ENCODE measurements around the gene BFSP2.

The BFSP2 gene

DNA sequence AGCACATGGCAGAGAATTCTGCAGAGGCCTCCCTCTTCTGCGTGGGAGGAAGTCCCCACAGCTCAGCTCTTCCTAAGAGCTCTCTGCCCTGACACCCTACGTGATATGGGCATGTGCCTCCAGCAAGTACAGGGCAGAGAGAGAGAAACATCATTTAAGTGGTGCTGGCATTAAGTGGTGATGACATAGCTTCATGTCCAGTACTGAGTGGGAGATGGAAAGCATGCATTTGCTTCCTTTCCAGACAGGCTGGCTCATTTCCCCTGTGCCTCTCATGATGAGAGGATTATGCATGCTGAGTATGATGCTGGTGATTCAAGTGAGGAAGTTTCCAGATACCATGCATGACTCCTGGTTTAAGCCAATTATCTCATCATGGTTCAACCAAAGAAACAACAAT, 26.9 kb downstream of the BFSP2 start:
- H3F3A ChIP-seq (ENCODE audit: control insufficient read depth, insufficient read depth): 0 out of 2 replicates have a peak, but pooled peaks cover 6% of the 10 kb centered on the region
- no peak overlapping the region for H3K4me2 ChIP-seq (ENCODE audit: low read length)
- H3K27ac ChIP-seq (ENCODE audit: low read depth, low read length): no peak overlapping the region
- no peaks in the 10 kb centered on the region for H3K9me2 ChIP-seq (replicated peaks; ENCODE audit: control insufficient read depth, low read length)
- H3K9me3 ChIP-seq (ENCODE audit: control insufficient read depth, insufficient read depth, low read length): no peaks in the 10 kb centered on the region
- no peak overlapping the region for H3K4me3 ChIP-seq (ENCODE audit: low read length)
- H3K36me3 ChIP-seq (ENCODE audit: control insufficient read depth, low read length): no peaks in the 10 kb centered on the region
- TF ChIP-seq EZH2phosphoT487 (IDR thresholded peaks at IDR 0.05; ENCODE audit: borderline replicate concordance, low read length): no peak
- TF ChIP-seq, protein P1, sequence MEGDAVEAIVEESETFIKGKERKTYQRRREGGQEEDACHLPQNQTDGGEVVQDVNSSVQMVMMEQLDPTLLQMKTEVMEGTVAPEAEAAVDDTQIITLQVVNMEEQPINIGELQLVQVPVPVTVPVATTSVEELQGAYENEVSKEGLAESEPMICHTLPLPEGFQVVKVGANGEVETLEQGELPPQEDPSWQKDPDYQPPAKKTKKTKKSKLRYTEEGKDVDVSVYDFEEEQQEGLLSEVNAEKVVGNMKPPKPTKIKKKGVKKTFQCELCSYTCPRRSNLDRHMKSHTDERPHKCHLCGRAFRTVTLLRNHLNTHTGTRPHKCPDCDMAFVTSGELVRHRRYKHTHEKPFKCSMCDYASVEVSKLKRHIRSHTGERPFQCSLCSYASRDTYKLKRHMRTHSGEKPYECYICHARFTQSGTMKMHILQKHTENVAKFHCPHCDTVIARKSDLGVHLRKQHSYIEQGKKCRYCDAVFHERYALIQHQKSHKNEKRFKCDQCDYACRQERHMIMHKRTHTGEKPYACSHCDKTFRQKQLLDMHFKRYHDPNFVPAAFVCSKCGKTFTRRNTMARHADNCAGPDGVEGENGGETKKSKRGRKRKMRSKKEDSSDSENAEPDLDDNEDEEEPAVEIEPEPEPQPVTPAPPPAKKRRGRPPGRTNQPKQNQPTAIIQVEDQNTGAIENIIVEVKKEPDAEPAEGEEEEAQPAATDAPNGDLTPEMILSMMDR (IDR thresholded peaks at IDR 0.05; ENCODE audit: low read depth, low read length, poor library complexity, severe bottlenecking): no peak
- no peaks in the 10 kb centered on the region for H3K79me2 ChIP-seq (ENCODE audit: control insufficient read depth, low read length)
- peaks cover 20% of the 10 kb centered on the region for H3K4me1 ChIP-seq (ENCODE audit: control insufficient read depth, low read length)
- H3K27me3 ChIP-seq (ENCODE audit: control insufficient read depth, low read length): no peaks in the 10 kb centered on the region
- no peaks in the 10 kb centered on the region for H4K20me1 ChIP-seq (ENCODE audit: control insufficient read depth, insufficient read depth, low read depth, low read length)

DNA sequence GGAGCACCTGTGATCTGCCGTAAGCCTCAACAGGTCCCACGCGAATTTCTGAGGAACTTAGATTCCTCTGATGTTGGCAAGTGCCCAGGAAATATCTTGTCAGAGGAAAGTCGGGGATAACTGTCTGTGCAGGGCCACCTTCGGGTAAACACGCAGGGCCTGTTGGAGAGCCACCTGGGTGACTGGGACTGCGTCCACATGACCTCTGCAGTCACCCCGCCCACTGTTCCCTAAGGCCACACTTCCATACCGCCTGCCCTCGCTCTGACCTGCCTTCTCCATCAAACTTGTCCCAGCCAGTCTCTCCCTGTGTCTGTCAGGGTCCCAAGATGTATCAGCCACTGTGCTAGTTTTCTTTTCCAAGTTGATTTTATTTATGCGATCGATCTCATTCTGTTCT, 28.7 kb downstream of the BFSP2 start:
- no peak overlapping the region for H3K27ac ChIP-seq (ENCODE audit: low read depth, low read length)
- no peaks in the 10 kb centered on the region for H3K9me2 ChIP-seq (replicated peaks; ENCODE audit: control insufficient read depth, low read length)
- H3K4me2 ChIP-seq (ENCODE audit: low read length): no peak overlapping the region
- no peaks in the 10 kb centered on the region for H3K36me3 ChIP-seq (ENCODE audit: control insufficient read depth, low read length)
- H3K79me2 ChIP-seq (ENCODE audit: control insufficient read depth, low read length): no peaks in the 10 kb centered on the region
- no peaks in the 10 kb centered on the region for H3K27me3 ChIP-seq (ENCODE audit: control insufficient read depth, low read length)
- 0 out of 2 replicates have a peak, but pooled peaks cover 6% of the 10 kb centered on the region for H3F3A ChIP-seq (ENCODE audit: control insufficient read depth, insufficient read depth)
- H3K9me3 ChIP-seq (ENCODE audit: control insufficient read depth, insufficient read depth, low read length): no peaks in the 10 kb centered on the region
- peaks cover 20% of the 10 kb centered on the region for H3K4me1 ChIP-seq (ENCODE audit: control insufficient read depth, low read length)
- H4K20me1 ChIP-seq (ENCODE audit: control insufficient read depth, insufficient read depth, low read depth, low read length): no peaks in the 10 kb centered on the region
- no peak for TF ChIP-seq EZH2phosphoT487 (IDR thresholded peaks at IDR 0.05; ENCODE audit: borderline replicate concordance, low read length)
- TF ChIP-seq, protein P1 (IDR thresholded peaks at IDR 0.05; ENCODE audit: low read depth, low read length, poor library complexity, severe bottlenecking): no peak
- no peak overlapping the region for H3K4me3 ChIP-seq (ENCODE audit: low read length)

DNA sequence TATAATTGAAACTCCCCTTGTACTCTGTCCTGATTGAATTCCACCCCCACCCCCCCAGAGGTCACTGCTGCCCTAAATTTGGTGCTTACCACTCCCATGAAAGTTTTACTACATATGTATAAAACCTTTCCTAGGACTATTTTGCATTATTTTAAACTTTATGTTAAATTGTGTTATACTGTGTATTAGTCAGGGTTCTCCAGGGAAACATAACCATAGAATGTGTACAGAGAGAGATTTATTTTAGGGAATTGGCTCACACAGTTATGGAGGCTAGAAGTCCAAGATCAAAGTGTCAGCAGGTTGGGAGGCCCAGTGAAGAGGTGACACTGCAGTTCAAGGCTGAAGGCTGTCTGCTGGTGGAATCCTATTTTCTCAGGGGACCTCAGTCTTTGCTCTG, 29.2 kb downstream of the BFSP2 start:
- Histone ChIP-seq H3K4me3 (ENCODE audit: low read length) (no peak overlapping the region), H3K36me3 (ENCODE audit: control insufficient read depth, low read length) (no peaks in the 10 kb centered on the region), H3K4me1 (ENCODE audit: control insufficient read depth, low read length) (peaks cover 15% of the 10 kb centered on the region), H3K27me3 (ENCODE audit: control insufficient read depth, low read length) (no peaks in the 10 kb centered on the region), H3K9me3 (ENCODE audit: control insufficient read depth, insufficient read depth, low read length) (no peaks in the 10 kb centered on the region), H3K4me2 (ENCODE audit: low read length) (no peak overlapping the region), H3F3A (ENCODE audit: control insufficient read depth, insufficient read depth) (0 out of 2 replicates have a peak, but pooled peaks cover 6% of the 10 kb centered on the region), H3K9me2 (replicated peaks; ENCODE audit: control insufficient read depth, low read length) (no peaks in the 10 kb centered on the region), H4K20me1 (ENCODE audit: control insufficient read depth, insufficient read depth, low read depth, low read length) (no peaks in the 10 kb centered on the region), H3K27ac (ENCODE audit: low read depth, low read length) (no peak overlapping the region), H3K79me2 (ENCODE audit: control insufficient read depth, low read length) (no peaks in the 10 kb centered on the region)
- TF ChIP-seq EZH2phosphoT487 (IDR thresholded peaks at IDR 0.05; ENCODE audit: borderline replicate concordance, low read length): no peak
- TF ChIP-seq, protein P1 (IDR thresholded peaks at IDR 0.05; ENCODE audit: low read depth, low read length, poor library complexity, severe bottlenecking): no peak
